GM12878 (cell line): ENCODE results near the gene MYLIP. TPM values are rescaled to one million over a fixed set of nuclear protein-coding genes. Genes with fewer than 3 reads are reported as not detected.

Source experiments
- ATAC-seq: fragments of 200-7000 bp; cut with Tn5 transposase; 3 replicates; pipeline ENCODE4 v1.9.1; 2020; ENCODE audit warnings: mild to moderate bottlenecking, moderate library complexity
- BruUV-seq: library from RNA; stranded (reverse); fragments of 400-500 nt; replicated peaks from 2 replicates; lab custom pipeline; 2021; lab: Mats Ljungman, UMichigan
- CTCF ChIA-PET: fragments of 300-600 bp; sonication (Branson Sonifier 250); formaldehyde crosslinking; extraction: SDS; loops from one replicate; lab custom pipeline; 2021; ENCODE audit warnings: inconsistent platforms; lab: Yijun Ruan, JAX
- POLR2A ChIA-PET: fragments of 350-600 bp; formaldehyde crosslinking; extraction: SDS; loops from one replicate; lab custom pipeline; 2021; ENCODE audit warnings: inconsistent platforms; lab: Charles Lee
- RAD21 ChIA-PET: fragments of 300-600 bp; sonication (Branson Sonifier 250); formaldehyde crosslinking; loops from one replicate; lab custom pipeline; 2023; ENCODE audit warnings: antibody characterized with exemption; ENCODE audit not compliant: unreplicated experiment; lab: Charles Lee
- SMC1A ChIA-PET: fragments of 300-600 bp; sonication (Branson Sonifier 250); formaldehyde crosslinking; loops from one replicate; lab custom pipeline; 2023; ENCODE audit not compliant: unreplicated experiment, uncharacterized antibody; lab: Charles Lee
- DNase-seq: peaks from one replicate; pipeline ENCODE4 v3.0.0-alpha.2; 2011; ENCODE audit warnings: low read depth, low spot score
- FAIRE-seq: peaks from 3 replicates; lab custom pipeline; 2011; peaks lifted over from hg19 to GRCh38; lab: Jason Lieb, UNC
- H2AFZ ChIP-seq: 2 replicates; pipeline ENCODE4 v1.6.0; 2011; ENCODE audit warnings: low read depth, low read length, control low read depth; ENCODE audit not compliant: control insufficient read depth
- H3K27ac ChIP-seq: 2 replicates; pipeline ENCODE4 v1.5.1; 2011; ENCODE audit warnings: control low read depth; ENCODE audit not compliant: control insufficient read depth, insufficient read depth
- H3K27me3 ChIP-seq, 2 experiments: replicated peaks in 1 of 2; 2 replicates each; pipeline versions ENCODE4 v1.6.0 to v1.6.1; 2011; ENCODE audit warnings: low read length in 1 of 2; ENCODE audit not compliant: control insufficient read depth in 2 of 2, insufficient read depth in 2 of 2
- H3K36me3 ChIP-seq, 2 experiments: 2 replicates each; pipeline ENCODE4 v1.5.1; 2011; ENCODE audit warnings: low read length in 1 of 2; ENCODE audit not compliant: control insufficient read depth in 2 of 2, insufficient read depth in 2 of 2
- H3K4me1 ChIP-seq: 2 replicates; pipeline ENCODE4 v1.6.1; 2011; ENCODE audit warnings: mild to moderate bottlenecking, low read length, moderate library complexity, mixed read lengths; ENCODE audit not compliant: control insufficient read depth, insufficient read depth
- H3K4me2 ChIP-seq: 2 replicates; pipeline ENCODE4 v1.6.0; 2011; ENCODE audit warnings: control low read depth; ENCODE audit not compliant: control insufficient read depth, insufficient read depth
- H3K4me3 ChIP-seq: fragments of 200-600 bp; sonication (generic); 2 replicates; pipeline ENCODE4 v1.5.1; 2016
- H3K79me2 ChIP-seq: 2 replicates; pipeline ENCODE4 v1.6.0; 2011; ENCODE audit warnings: low read length; ENCODE audit not compliant: control insufficient read depth, insufficient read depth
- H3K9ac ChIP-seq: 2 replicates; pipeline ENCODE4 v1.8.0; 2011; ENCODE audit warnings: low read length, control low read depth, mixed read lengths; ENCODE audit not compliant: control insufficient read depth, insufficient read depth
- H3K9me3 ChIP-seq: replicated peaks from 3 replicates; pipeline ENCODE4 v1.5.1; 2011; ENCODE audit warnings: mild to moderate bottlenecking, low read length; ENCODE audit not compliant: control insufficient read depth, insufficient read depth
- H4K20me1 ChIP-seq: 2 replicates; pipeline ENCODE4 v1.6.0; 2011; ENCODE audit not compliant: control insufficient read depth, insufficient read depth
- CBX5 ChIP-seq: sonication (generic); IDR thresholded peaks from 2 replicates; pipeline ENCODE4 v1.6.1; 2016; ENCODE audit warnings: low read depth, moderate library complexity, mild to moderate bottlenecking, inconsistent platforms
- EGR1 ChIP-seq, 2 experiments: IDR thresholded peaks; 1 replicate in 1 of 2; 2 replicates in 1 of 2; pipeline ENCODE4 v1.6.1; 2011 to 2012; ENCODE audit warnings: low read depth in 2 of 2, low read length in 2 of 2, borderline replicate concordance in 1 of 2, mild to moderate bottlenecking in 1 of 2, moderate library complexity in 1 of 2
- HCFC1 ChIP-seq: fragments of 150-350 bp; IDR thresholded peaks from 2 replicates; pipeline ENCODE4 v1.6.1; 2014; ENCODE audit warnings: low read length
- HSF1 ChIP-seq: fragments of 150-350 bp; IDR thresholded peaks from 2 replicates; pipeline ENCODE4 v1.6.1; 2014; ENCODE audit warnings: mild to moderate bottlenecking, low read depth, low read length
- KDM1A ChIP-seq: fragments of 200-600 bp; sonication (generic); IDR thresholded peaks from 2 replicates; pipeline ENCODE4 v1.6.1; 2016; ENCODE audit warnings: borderline replicate concordance
- MEF2B ChIP-seq: fragments of 450-650 bp; IDR thresholded peaks from 2 replicates; pipeline ENCODE4 v1.6.1; 2018; ENCODE audit warnings: mild to moderate bottlenecking, moderate library complexity; ENCODE audit not compliant: partially characterized antibody, poor library complexity, severe bottlenecking
- MLLT1 ChIP-seq: fragments of 450-650 bp; IDR thresholded peaks from 2 replicates; pipeline ENCODE4 v1.6.1; 2016; ENCODE audit warnings: mild to moderate bottlenecking
- POLR2A ChIP-seq: IDR thresholded peaks from 2 replicates; pipeline ENCODE4 v1.6.1; 2011; ENCODE audit warnings: low read depth, mild to moderate bottlenecking, low read length
- POLR2AphosphoS5 ChIP-seq: IDR thresholded peaks from 2 replicates; pipeline ENCODE4 v1.6.1; 2011; ENCODE audit warnings: mild to moderate bottlenecking, low read length, inconsistent platforms
- SIX5 ChIP-seq: IDR thresholded peaks from 2 replicates; pipeline ENCODE4 v1.6.1; 2011; ENCODE audit warnings: mild to moderate bottlenecking, low read depth, low read length, moderate library complexity; ENCODE audit not compliant: severe bottlenecking
- SPI1 ChIP-seq: IDR thresholded peaks from 2 replicates; pipeline ENCODE4 v1.6.1; 2011; ENCODE audit warnings: low read depth, mild to moderate bottlenecking, low read length, moderate library complexity, borderline replicate concordance; ENCODE audit not compliant: insufficient read depth
- WGBS: methylation state at CpG from one replicate; pipeline ENCODE4 v1.1.6; 2016; ENCODE audit warnings: low lambda C conversion rate; ENCODE audit not compliant: insufficient replicate concordance, insufficient coverage; ENCODE audit errors: missing lambda C conversion rate; 5-methylcytosine and 5-hydroxymethylcytosine counted together
- in situ Hi-C: fragments of 300-500 bp; cut with MboI; formaldehyde crosslinking; loops from 9 replicates; pipeline ENCODE4 v1.14.3; 2018; ENCODE audit warnings: mixed read lengths
- intact Hi-C: fragments of 100-400 bp; cut with micrococcal nuclease; formaldehyde crosslinking; loops from one replicate; pipeline ENCODE4 v1.14.2; 2022; ENCODE audit not compliant: unreplicated experiment
- polyA plus RNA-seq, 11 experiments: library from polyadenylated mRNA; depleted of rRNA in 4 of 11; unstranded in 6 of 11; stranded (reverse) in 5 of 11; fragments of >200 nt; fragmentation: Nextera tagmentation in 4 of 11; fragmentation: Illumina TruSeq in 1 of 11; extraction: Ambion mirVana in 4 of 11; extraction: Trizol in 1 of 11; gene quantifications; 1 replicate in 1 of 11; 2 replicates in 10 of 11; pipeline versions ENCODE4 v1.2.1 to v1.2.3, GENCODE V29; 2011 to 2016; ENCODE audit warnings: inconsistent platforms in 2 of 11, missing spikeins in 2 of 11, low read depth in 1 of 11
- total RNA-seq, 4 experiments: library from RNA; depleted of rRNA in 3 of 4; stranded (reverse); fragments of >200 nt in 3 of 4; fragmentation: Illumina TruSeq in 1 of 4; extraction: Trizol in 1 of 4; gene quantifications; 2 replicates each; pipeline versions ENCODE4 v1.2.1 to v1.2.3, GENCODE V29; 2013 to 2021
- TF ChIP-seq, protein P1 (sequence below): IDR thresholded peaks from 2 replicates; pipeline ENCODE4 v1.6.1; 2012; ENCODE audit warnings: mild to moderate bottlenecking, low read depth, low read length

The MYLIP gene
- total and polyA plus RNA-seq, 10 of the 15 experiments (the other 5 are each of a cell fraction or from before 2014, with no cell fraction given), result 5.3 to 123 (median 12.5) TPM

- no peak for TF ChIP-seq POLR2AphosphoS5
Observed at GRCh38 chr6:16098211-16098610, 30.7 kb upstream of the MYLIP start (continued).

DNA sequence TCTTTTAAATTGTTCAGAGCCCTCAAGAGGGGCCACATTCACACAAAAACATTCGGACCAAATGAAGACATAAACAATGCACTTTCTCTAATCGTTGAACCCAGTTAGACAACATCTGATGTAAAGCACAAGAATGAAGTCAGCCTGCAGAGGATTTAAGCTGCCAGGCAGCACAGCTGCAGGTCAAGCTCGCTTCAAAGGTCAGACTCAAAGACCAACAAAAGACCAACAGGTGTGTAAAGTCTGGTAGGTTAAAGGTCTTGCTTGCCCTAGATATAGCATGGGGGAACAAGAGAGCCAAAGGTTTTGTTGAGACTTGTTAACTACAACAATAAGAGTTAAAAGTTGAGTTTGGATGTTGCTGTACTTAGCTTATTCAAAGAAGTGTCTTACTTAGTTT, 26.7 kb upstream of the MYLIP start:
- in situ Hi-C loops (no loop called here), intact Hi-C loops (no loop called here)
- POLR2A ChIA-PET, result no interaction called here
- H3K9ac ChIP-seq, result no peak overlapping the region
- H3K4me2 ChIP-seq, result no peak overlapping the region
- no peak for DNase-seq
- H3K36me3 ChIP-seq, result no peaks in the 10 kb centered on the region
- no peak overlapping the region for H2AFZ ChIP-seq
- no peaks in the 10 kb centered on the region for H4K20me1 ChIP-seq
- CTCF ChIA-PET, result interaction anchor here (0.7 to 1.4 kb wide), 3 partner anchors 22 to 1463 kb away, joined by 3 to 5 read pairs (median 4); no protein-coding TSS in a partner anchor
- peaks cover 4% of the 10 kb centered on the region; the same call in 1 of the 2 replicates for H3K4me1 ChIP-seq
- SMC1A ChIA-PET, result interaction anchor here (0.9 to 1.5 kb wide), 10 partner anchors 8 to 197 kb away, joined by 3 to 6 read pairs (median 3); no protein-coding TSS in a partner anchor
- no peaks in the 10 kb centered on the region for H3K27me3 ChIP-seq
- BruUV-seq, result no TSS peak
- H3K9me3 ChIP-seq, result peaks cover 11% of the 10 kb centered on the region
- 49% methylated on average over 3 of the region's 3 CpGs for WGBS
- TF ChIP-seq MLLT1, result no peak
- TF ChIP-seq, protein P1, sequence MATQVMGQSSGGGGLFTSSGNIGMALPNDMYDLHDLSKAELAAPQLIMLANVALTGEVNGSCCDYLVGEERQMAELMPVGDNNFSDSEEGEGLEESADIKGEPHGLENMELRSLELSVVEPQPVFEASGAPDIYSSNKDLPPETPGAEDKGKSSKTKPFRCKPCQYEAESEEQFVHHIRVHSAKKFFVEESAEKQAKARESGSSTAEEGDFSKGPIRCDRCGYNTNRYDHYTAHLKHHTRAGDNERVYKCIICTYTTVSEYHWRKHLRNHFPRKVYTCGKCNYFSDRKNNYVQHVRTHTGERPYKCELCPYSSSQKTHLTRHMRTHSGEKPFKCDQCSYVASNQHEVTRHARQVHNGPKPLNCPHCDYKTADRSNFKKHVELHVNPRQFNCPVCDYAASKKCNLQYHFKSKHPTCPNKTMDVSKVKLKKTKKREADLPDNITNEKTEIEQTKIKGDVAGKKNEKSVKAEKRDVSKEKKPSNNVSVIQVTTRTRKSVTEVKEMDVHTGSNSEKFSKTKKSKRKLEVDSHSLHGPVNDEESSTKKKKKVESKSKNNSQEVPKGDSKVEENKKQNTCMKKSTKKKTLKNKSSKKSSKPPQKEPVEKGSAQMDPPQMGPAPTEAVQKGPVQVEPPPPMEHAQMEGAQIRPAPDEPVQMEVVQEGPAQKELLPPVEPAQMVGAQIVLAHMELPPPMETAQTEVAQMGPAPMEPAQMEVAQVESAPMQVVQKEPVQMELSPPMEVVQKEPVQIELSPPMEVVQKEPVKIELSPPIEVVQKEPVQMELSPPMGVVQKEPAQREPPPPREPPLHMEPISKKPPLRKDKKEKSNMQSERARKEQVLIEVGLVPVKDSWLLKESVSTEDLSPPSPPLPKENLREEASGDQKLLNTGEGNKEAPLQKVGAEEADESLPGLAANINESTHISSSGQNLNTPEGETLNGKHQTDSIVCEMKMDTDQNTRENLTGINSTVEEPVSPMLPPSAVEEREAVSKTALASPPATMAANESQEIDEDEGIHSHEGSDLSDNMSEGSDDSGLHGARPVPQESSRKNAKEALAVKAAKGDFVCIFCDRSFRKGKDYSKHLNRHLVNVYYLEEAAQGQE, result no peak
- TF ChIP-seq POLR2A, result no peak
- TF ChIP-seq MEF2B, result no peak
- TF ChIP-seq SIX5, result no peak
- no peak for TF ChIP-seq EGR1 (IDR thresholded peaks at IDR 0.05; ENCODE audit: borderline replicate concordance in 1 of 2, low read depth in 2 of 2, low read length in 2 of 2)
- TF ChIP-seq CBX5, result no peak
- no peak for TF ChIP-seq HCFC1
- no peak for TF ChIP-seq KDM1A
- TF ChIP-seq HSF1, result no peak
- no peak for TF ChIP-seq SPI1
- H3K79me2 ChIP-seq, result no peaks in the 10 kb centered on the region
- no peak for ATAC-seq
- RAD21 ChIA-PET, result interaction anchor here (0.6 kb wide), 1 partner anchor 23 kb away, joined by 3 read pairs; no protein-coding TSS in a partner anchor
- no peak overlapping the region for H3K4me3 ChIP-seq
- H3K27ac ChIP-seq, result no peak overlapping the region
- FAIRE-seq, result no peak
